Bronchial epithelial cell (primary cell): ENCODE results near the gene SGPP2. TPM values are rescaled to one million over a fixed set of nuclear protein-coding genes. Genes with fewer than 3 reads are reported as not detected.
A peak's percentile ranks its signal among the peaks of the same experiment; 100 is the strongest.
"Not testable (repeated sequence)": the region's sequence is repeated elsewhere in the genome, so short reads cannot be mapped to it uniquely, and the experiment has no call there.

Source experiments
- DNase-seq: peaks from one replicate; pipeline ENCODE4 v3.0.0-alpha.2; 2010; ENCODE audit warnings: low read depth
- FAIRE-seq: peaks from 2 replicates; lab custom pipeline; 2011; peaks lifted over from hg19 to GRCh38; lab: Jason Lieb, UNC
- H3K27me3 ChIP-seq: 2 replicates; pipeline ENCODE4 v1.5.1; 2011; ENCODE audit warnings: low read length; ENCODE audit not compliant: control insufficient read depth, insufficient read depth
- H3K36me3 ChIP-seq: 2 replicates; pipeline ENCODE4 v1.5.1; 2011; ENCODE audit warnings: low read length; ENCODE audit not compliant: control insufficient read depth, insufficient read depth
- H3K4me3 ChIP-seq: 2 replicates; pipeline ENCODE4 v1.5.1; 2011; ENCODE audit warnings: mild to moderate bottlenecking, low read depth, low read length, control low read depth
- total RNA-seq: library from RNA; depleted of rRNA; stranded (reverse); fragments of >200 nt; gene quantifications from 2 replicates; pipeline ENCODE4 v1.2.1, GENCODE V29; 2014
- TF ChIP-seq, protein P1 (sequence below): IDR thresholded peaks from 2 replicates; pipeline ENCODE4 v1.5.1; 2011; ENCODE audit warnings: mild to moderate bottlenecking, moderate library complexity, low read length, control low read depth, inconsistent platforms; ENCODE audit not compliant: insufficient read depth, severe bottlenecking

SGPP2 gene
- total RNA-seq, 1 donor from 2014 or later: 9.7 TPM

DNA sequence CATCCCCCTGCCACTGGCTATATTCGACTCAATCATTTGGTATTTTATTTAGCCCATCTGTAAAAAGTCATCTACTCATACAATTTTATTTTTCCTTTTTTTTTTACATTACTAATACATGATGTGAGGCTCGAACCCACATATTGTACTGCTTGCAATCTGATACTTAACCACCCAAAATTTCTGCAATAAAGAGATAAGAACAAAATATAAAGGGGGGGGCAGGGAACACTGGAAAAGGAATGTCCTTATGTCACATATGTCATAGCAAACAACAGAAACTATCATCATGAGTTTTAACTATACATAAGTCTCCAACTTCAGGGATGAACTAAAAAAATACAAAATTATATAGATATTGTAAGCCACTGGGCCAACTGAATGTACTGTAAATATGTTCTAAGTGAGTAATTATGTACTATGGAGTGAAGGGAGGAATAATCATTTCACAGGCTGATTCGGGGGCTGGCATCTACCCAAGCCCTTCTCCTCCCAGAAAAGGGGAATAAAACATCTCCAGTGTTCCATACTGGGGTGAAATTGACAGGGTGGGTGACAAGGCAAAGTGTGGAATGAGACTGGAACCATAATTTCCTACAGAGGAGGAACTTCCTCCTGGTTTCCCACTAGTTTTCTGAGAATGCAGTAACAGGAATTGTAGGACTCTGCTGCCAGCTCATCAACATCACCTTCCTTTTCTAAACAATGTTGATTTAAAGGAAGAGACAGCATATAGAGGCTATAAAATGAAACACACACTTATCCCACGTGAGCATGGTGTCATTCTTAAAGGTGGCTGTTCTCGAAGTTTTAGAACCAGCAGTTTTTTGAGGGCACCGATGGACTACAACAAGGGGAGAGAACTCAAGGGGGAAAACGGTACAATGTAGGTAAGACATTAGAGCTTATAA lies 152.1 kb downstream of the SGPP2 start:
- DNase-seq: no peak
- Histone ChIP-seq H3K36me3 (peaks cover 8% of the 10 kb centered on the region), H3K27me3 (no peaks in the 10 kb centered on the region), H3K4me3 (no peak overlapping the region)
- TF ChIP-seq, protein P1, sequence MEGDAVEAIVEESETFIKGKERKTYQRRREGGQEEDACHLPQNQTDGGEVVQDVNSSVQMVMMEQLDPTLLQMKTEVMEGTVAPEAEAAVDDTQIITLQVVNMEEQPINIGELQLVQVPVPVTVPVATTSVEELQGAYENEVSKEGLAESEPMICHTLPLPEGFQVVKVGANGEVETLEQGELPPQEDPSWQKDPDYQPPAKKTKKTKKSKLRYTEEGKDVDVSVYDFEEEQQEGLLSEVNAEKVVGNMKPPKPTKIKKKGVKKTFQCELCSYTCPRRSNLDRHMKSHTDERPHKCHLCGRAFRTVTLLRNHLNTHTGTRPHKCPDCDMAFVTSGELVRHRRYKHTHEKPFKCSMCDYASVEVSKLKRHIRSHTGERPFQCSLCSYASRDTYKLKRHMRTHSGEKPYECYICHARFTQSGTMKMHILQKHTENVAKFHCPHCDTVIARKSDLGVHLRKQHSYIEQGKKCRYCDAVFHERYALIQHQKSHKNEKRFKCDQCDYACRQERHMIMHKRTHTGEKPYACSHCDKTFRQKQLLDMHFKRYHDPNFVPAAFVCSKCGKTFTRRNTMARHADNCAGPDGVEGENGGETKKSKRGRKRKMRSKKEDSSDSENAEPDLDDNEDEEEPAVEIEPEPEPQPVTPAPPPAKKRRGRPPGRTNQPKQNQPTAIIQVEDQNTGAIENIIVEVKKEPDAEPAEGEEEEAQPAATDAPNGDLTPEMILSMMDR: no peak
- FAIRE-seq: no peak

DNA sequence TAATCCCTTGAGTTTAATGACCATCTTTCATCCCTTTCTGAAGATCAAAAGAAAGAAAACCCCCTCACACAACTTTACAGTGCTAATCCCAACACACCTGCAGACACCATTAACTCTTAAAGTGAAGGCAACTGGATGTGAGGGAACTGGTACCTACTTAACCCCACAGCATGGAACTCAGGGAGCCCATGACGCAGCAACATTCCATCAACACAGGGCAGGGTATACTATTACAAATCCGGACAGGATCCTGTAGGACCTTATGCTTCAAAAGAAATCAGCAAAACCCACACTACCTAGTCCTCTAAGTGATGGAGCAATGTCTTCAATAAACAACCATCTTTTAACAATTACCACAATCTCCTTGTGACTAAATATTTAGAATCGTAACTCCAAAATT lies 153.0 kb downstream of the SGPP2 start:
- DNase-seq: no peak
- TF ChIP-seq, protein P1: no peak
- FAIRE-seq: peak; percentile 13
- H3K36me3 ChIP-seq: peaks cover 5% of the 10 kb centered on the region
- no peak overlapping the region for H3K4me3 ChIP-seq
- no peaks in the 10 kb centered on the region for H3K27me3 ChIP-seq

DNA sequence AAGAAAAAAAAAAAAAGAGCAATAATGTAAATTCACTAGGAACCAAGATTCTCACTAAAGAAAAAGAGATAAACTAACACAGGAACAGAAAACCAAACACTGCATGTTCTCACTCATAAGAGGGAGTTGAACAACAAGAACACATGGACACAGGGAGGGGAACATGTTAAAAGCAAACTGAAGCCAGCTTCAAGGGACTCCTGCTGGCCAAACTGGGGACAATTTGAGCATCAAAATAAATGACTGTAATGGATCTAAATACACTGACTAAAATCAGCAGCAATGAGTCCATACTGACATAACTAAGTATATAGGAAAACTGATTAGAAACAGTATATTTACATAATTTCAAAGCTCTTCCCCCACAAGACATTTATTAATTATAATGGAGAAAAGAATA lies 158.6 kb downstream of the SGPP2 start:
- Histone ChIP-seq H3K27me3 (no peaks in the 10 kb centered on the region), H3K4me3 (no peak overlapping the region), H3K36me3 (peaks cover 2% of the 10 kb centered on the region)
- TF ChIP-seq, protein P1: peak; percentile 10
- FAIRE-seq: no peak
- DNase-seq: no peak

DNA sequence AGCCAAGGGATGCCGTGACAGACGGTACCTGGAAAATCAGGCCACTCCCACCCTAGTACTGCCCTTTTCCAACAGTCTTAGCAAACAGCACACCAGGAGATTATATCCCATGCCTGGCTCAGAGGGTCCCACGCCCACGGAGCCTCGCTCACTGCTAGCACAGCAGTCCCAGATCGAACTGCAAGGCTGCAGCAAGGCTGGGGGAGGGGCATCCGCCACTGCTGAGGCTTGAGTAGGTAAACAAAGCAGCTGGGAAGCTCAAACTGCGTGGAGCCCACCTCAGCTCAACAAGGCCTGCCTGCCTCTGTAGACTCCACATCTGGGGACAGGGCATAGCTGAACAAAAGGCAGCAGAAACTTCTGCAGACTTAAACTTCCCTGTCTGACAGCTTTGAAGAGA lies 160.2 kb downstream of the SGPP2 start:
- H3K4me3 ChIP-seq, FAIRE-seq, H3K27me3 ChIP-seq, H3K36me3 ChIP-seq, DNase-seq: not testable (repeated sequence)

DNA sequence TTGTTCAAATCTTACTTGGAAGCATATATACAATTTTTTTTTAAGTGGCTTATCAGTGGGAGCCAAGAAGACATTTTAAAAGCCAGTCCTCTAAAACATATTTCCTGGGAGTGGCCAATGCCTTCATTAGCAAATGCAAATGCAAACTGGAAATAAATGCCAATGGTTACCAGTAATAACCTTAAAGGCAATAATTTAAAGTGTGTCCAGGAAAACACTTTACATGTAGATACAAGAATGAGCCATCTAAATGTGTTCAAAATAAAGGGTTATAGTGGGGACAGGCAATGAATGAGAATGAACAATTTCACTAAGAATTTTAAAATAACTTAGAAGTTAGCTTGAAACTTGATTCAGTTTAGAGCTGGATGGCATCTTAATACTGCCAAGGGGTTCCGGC lies 167.3 kb downstream of the SGPP2 start:
- no peak for DNase-seq
- Histone ChIP-seq H3K27me3 (no peaks in the 10 kb centered on the region), H3K4me3 (no peak overlapping the region), H3K36me3 (no peaks in the 10 kb centered on the region)
- TF ChIP-seq, protein P1: no peak
- FAIRE-seq: no peak

DNA sequence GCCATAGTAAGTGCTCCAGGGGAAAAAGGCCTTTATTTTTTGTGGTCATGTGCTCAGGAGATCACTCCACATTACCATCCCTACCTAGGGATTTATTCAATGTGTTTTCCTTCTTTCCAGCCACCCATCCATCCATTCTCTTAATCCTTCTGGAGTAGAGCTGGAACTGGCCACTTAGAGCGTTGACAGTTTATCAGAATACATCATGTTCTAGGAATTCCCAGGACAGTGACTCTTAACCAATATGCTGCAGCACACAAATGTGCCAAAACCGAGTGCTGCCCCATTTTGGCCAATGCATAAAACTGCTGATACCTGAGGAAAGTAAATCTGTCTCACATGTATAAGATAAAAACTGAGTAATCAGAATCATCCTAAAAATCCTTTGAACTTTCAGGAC lies 167.8 kb downstream of the SGPP2 start:
- H3K36me3 ChIP-seq: no peaks in the 10 kb centered on the region

More for the DNA sequence above, 167.8 kb downstream of the SGPP2 start:
- DNase-seq (no peak), FAIRE-seq (peak; percentile 23)
- no peaks in the 10 kb centered on the region for H3K27me3 ChIP-seq
- TF ChIP-seq, protein P1: no peak
- H3K4me3 ChIP-seq: no peak overlapping the region
